ENCODE results near the gene RMND5A.

Gene RMND5A

GRCh38 chr2:86758405-86758804, 38.3 kb downstream of the RMND5A start (continued):
- TF ChIP-seq, protein P1, sequence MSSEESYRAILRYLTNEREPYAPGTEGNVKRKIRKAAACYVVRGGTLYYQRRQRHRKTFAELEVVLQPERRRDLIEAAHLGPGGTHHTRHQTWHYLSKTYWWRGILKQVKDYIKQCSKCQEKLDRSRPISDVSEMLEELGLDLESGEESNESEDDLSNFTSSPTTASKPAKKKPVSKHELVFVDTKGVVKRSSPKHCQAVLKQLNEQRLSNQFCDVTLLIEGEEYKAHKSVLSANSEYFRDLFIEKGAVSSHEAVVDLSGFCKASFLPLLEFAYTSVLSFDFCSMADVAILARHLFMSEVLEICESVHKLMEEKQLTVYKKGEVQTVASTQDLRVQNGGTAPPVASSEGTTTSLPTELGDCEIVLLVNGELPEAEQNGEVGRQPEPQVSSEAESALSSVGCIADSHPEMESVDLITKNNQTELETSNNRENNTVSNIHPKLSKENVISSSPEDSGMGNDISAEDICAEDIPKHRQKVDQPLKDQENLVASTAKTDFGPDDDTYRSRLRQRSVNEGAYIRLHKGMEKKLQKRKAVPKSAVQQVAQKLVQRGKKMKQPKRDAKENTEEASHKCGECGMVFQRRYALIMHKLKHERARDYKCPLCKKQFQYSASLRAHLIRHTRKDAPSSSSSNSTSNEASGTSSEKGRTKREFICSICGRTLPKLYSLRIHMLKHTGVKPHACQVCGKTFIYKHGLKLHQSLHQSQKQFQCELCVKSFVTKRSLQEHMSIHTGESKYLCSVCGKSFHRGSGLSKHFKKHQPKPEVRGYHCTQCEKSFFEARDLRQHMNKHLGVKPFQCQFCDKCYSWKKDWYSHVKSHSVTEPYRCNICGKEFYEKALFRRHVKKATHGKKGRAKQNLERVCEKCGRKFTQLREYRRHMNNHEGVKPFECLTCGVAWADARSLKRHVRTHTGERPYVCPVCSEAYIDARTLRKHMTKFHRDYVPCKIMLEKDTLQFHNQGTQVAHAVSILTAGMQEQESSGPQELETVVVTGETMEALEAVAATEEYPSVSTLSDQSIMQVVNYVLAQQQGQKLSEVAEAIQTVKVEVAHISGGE (tag by site-specific recombination; conservative IDR thresholded peaks at IDR 0.05; ENCODE audit: low read depth): no peak

DNA sequence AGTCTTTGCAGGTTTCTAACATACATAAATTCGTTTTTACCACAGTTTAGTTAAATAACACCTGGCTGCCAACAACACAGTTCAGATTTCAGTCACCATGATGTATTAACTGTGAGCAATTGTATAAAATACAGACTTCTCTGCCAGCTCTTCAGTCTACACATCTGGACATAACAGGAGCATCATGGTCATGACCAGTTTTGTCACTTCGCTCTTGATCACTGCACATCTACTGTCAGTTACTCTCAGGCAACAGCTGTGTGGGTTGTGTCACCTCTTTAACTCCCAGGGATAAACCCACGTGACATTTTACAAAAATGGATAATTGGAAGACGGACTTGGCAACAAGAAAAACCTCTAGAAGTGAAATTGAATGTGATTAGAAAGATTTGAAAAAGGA, 40.3 kb downstream of the RMND5A start:
- Histone ChIP-seq H3K9me3 (ENCODE audit: control insufficient read depth, insufficient read depth, low read depth, low read length) (no peaks in the 10 kb centered on the region), H3K27ac (ENCODE audit: extremely low read depth, low read depth, low read length) (no peak overlapping the region), H3K36me3 (ENCODE audit: control insufficient read depth in 2 of 2, insufficient read depth in 1 of 2, low read length in 2 of 2) (peaks cover 11 to 31% of the 10 kb centered on the region in 2 experiments), H3K4me1 (ENCODE audit: control insufficient read depth, insufficient read depth, low read length) (peaks cover 4% of the 10 kb centered on the region; the same call in 1 of the 2 replicates), H3K4me3 (ENCODE audit: low read depth, low read length) (no peak overlapping the region)
- POLR2A ChIA-PET: no interaction called here
- CTCF ChIA-PET: no interaction called here
- TF ChIP-seq ZNF133 (tag by site-specific recombination; IDR thresholded peaks at IDR 0.05) (no peak), ZNF423 (tag by site-specific recombination; IDR thresholded peaks at IDR 0.05) (no peak), ZXDB (tag by site-specific recombination; IDR thresholded peaks at IDR 0.05) (no peak), FEZF1 (tag by site-specific recombination; IDR thresholded peaks at IDR 0.05) (no peak), ZNF624 (tag by site-specific recombination; IDR thresholded peaks at IDR 0.05) (no peak), ZNF16 (tag by site-specific recombination; IDR thresholded peaks at IDR 0.05; ENCODE audit: low read depth) (no peak), ZFHX2 (tag by site-specific recombination; conservative IDR thresholded peaks at IDR 0.05) (no peak), ZNF433 (tag by site-specific recombination; IDR thresholded peaks at IDR 0.05; ENCODE audit: low read depth) (no peak), ZNF600 (tag by site-specific recombination; IDR thresholded peaks at IDR 0.05) (no peak), ZNF211 (tag by site-specific recombination; IDR thresholded peaks at IDR 0.05; ENCODE audit: low read depth) (no peak), ZNF792 (tag by site-specific recombination; IDR thresholded peaks at IDR 0.05) (no peak), TCF7L2 (IDR thresholded peaks at IDR 0.05; ENCODE audit: borderline replicate concordance, low read depth, low read length) (no peak), ZNF621 (tag by site-specific recombination; IDR thresholded peaks at IDR 0.05) (no peak), HOXC10 (CRISPR knock-in tag; IDR thresholded peaks at IDR 0.05) (no peak), BCL11A (tag by site-specific recombination; IDR thresholded peaks at IDR 0.05; ENCODE audit: low read depth) (no peak), PRDM6 (tag by site-specific recombination; IDR thresholded peaks at IDR 0.05) (no peak)
- TF ChIP-seq, protein P1 (tag by site-specific recombination; conservative IDR thresholded peaks at IDR 0.05; ENCODE audit: low read depth): no peak
